Renal pelvis (tissue), 4 donors: ENCODE measurements around the gene ZFYVE28. TPM values are rescaled to one million over a fixed set of nuclear protein-coding genes. Genes with fewer than 3 reads are reported as not detected.
"Not testable (repeated sequence)": the region's sequence is repeated elsewhere in the genome, so short reads cannot be mapped to it uniquely, and the experiment has no call there.

Experiments used
- DNase-seq: peaks from one replicate; pipeline ENCODE4 v3.0.0-alpha.2; 2013
- polyA plus RNA-seq, 3 donors: library from polyadenylated mRNA; unstranded; fragments of 120-200 nt; gene quantifications; one replicate each; pipeline ENCODE4 v1.2.1, GENCODE V29; 2013; ENCODE audit not compliant: insufficient read length in 3 of 3

ZFYVE28 gene
- polyA plus RNA-seq, 3 donors, result 1.7 to 3.7 (median 3.2) TPM

DNA sequence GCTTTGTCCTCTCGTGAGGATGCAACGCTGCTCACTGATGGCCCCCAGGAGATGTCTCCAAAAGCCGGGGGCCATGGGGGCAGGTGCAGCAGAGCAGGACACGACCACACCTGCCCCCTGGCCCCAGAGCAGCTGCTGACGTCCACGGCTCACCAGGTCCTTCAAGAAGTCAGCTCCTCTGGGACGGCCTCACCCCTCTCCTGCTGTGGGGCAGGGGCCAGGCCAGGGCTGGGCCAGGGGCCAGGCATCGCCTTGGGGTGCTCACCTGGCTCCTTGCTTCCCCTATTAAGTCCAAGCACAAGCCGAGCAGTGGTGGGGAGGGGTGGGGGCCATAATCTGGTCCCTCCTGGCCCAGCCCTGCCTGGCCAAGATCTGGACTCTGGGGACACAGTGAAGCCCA, 128.0 kb downstream of the ZFYVE28 start:
- DNase-seq, result no peak

DNA sequence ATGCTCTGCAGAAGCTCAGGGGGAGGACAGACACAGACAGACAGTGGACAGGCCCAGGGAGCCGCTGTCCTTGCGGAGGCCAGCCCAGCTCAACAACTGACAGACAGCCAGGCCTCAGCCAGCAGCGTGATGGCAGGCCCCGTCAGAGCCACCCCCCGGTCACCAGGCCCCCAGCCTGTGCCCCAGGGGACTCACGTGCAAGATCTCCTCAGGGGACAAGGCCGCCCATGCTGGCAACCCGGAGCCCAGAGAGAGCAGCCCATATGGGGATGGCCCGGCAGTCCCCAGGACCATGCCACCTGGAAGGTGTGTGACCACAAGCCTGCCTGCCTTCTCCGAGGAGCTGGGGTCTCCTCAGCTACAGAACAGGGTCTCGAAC, 128.5 kb downstream of the ZFYVE28 start:
- no peak for DNase-seq

DNA sequence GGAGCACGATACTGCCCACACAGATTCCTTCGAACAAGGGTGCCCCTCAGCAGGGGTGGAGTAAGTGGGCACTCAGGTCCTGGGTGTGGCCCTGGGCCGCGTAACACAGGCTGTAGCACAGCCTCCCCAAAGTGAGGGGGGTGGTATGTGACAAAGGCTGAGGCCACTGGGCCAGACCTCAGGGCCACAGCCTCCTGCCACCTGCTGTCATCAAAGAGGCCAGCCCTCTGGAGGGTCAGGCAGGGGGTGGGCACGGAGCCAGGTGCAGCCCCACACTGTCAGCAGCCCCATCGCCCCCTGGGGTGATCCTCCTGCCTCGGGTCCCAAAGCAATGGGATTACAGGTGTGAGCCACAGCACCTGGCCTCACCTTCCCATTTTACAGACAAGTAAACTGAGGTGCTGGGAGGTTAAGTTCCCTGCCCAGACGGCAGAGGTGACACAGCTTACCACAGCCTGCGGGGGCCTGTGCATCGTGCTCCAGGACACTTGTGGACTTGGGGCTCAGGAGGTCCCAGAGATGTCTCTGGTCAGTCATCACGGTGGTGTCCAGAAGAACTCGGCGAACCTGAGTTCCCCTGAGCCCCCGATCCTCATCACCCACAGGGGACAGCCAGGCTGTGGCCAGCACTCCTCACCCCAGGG, 129.0 kb downstream of the ZFYVE28 start:
- DNase-seq, result no peak

DNA sequence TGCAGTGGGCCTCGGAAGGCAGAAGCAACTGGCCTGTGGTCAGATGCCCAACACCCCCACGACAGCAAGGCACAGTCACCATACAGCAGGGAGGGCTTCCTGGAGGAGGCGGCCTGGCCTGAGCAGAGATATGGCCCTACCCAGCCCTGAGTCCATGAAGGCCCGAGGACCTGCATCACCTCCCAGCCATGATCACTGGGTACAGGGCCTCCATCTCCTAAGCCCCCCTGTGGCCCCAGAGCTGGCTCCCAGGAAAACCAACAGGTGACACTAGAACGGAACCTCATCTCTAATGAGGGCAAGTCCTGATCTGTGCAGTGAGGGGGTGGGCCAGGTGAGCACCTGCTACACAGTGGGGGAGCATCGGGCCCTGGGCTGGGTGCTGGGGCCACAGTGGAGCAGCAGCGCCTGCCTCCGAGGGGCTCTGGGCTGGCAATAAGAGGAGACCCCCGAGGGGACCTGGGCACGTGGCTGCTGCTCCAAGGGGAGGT, 130.3 kb downstream of the ZFYVE28 start:
- no peak for DNase-seq

DNA sequence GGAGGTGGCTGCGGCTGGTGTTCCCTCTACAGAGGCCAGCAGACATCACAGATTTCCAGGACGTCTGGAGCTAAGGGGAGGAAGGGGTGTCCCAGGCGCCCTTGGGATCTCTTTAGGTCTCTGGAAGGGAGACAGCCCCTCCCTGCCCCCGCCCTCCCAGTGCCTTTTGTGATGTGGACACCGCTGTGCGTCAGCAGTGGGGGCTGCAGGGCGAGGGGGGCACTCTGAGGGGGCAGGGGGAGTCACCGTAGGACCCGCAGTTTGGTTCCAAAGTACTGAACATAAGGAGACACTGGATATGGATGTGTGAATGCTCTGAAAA, 130.9 kb downstream of the ZFYVE28 start:
- no peak for DNase-seq

DNA sequence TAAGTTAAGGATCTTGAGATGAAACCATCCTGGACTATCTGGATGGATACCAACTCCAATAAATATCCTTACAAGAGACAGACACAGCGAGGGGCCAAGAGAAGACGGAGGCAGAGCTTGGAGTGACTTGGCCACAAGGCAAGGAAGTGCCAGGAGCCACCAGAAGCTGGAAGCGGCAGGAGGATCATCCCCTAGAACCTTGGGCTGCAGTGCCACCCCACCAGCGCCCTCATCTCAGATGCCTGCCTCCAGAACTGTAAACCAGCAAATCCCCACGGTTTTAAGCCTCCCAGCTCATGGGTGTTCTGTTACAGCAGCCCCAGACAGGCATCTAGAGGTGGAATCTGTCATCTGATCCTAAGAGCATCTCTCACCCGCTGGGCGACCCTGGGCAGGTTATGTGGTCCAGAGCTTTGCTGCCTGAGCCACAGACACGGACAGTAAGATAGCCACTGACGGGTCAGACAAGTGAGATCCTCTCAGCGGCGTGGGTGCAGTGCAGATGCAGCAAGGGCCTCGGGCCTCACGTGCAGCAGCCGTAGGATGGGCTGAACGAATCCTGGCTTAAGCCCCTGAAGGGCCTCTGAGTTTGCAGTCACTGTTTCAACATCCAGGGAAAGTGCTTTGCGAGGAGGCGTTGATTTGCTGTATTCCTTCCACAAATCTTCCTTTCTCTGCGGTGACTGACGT, 131.4 kb downstream of the ZFYVE28 start:
- DNase-seq, result no peak

DNA sequence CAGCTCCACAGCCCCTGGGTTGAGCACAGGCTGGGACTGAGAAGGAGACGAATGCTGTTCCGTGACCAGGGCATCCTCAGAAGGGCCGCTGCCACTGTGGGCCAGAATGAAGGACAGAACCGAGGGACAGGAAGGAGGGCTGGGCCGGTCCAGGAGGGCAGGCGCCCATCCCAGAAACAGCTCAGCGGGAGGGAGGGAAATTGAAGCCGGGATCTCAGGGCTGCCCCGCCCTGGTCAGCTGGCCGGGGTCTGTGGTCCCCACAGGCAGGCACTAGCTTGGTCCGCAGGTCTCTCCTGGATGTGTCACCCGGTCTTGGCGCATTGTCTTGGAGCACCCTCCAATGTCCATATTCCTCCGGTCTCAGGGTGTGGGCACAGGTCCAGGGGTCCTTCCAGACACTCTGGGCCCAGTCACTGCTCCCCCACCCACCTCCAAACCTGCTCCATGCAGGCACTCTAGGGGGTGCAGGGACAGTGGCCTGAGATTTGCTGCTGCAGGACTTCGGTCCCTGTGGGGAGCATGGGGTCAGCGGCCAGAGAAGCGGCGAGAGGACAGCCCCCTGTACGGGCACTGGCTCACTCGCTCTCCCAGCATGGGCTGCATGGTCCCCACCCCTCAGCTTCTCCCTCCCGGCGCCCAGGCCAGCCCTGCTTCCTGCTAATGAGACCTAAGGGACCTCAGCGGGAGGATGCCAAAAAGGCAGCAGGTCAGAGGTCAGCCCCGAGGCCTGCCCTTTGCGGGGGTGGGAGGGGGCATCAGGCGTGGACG, 132.6 kb downstream of the ZFYVE28 start:
- DNase-seq, result no peak

DNA sequence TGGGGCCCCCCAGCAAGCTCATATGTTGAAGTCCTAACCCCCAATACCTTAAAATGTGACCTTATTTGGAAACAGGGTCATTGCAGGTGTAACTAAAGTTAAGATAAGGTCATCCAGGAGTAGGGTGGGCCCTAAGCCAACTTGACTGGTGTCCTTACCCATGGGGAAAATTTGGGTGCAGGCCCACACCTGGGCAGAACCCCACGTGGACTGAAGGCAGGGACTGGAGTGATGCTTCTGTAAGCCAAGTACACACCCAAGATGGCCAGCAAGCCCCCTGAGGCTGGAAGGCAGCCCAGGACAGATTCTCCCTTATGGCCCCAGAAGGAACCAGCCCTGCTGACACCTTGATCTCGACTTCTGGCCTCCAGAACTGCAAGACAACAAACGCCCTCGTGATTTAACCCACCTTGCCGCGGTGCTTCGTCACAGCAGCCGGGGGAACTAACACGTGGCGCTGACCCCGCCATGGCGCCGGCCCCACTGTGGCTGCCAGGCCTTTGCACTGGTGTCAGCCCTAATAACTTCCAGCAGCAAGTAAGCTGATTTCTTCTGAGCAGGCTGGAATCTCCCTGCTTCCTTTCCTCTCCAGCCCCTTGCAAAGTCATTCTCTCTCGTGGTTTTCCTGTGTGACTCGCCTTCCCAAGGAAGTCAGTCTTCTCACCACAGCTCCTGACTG, 133.4 kb downstream of the ZFYVE28 start:
- no peak for DNase-seq

DNA sequence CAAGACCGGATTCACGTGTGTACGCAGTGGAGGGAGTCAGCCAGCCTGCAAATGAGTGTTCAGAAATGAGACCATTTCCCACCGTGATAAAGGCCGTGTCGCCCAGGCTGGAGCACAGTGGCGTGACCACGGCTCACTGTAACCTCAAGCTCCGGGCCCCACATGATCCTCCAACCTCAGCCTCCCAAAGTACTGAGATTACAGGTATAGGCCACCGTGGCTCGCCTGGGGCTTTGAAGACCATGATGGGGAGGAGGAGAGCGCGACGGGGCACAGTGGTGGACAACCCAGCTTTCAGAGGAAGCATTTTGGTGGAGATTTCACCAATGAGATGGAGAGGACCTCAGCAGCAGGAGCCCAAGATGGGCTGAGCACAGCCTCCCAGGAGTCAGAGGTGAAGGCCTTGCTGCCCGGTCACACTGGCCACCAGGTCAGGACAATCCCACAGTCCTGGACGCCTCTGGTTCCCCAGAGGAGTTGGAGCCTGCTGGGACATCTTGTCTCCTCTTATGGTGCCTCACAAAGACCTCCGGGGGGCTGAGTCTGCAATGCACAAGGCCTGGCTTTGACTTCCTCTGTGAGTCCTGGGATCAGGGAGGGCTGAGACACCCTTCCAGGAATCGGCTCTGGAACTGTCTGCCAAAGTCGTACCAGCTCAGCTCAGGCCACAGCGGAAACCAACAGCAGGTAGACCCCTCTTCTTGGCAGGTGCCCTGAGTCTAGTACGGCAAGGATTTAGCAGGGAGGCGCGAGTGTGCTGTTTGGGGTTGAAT, 134.1 kb downstream of the ZFYVE28 start:
- no peak for DNase-seq

DNA sequence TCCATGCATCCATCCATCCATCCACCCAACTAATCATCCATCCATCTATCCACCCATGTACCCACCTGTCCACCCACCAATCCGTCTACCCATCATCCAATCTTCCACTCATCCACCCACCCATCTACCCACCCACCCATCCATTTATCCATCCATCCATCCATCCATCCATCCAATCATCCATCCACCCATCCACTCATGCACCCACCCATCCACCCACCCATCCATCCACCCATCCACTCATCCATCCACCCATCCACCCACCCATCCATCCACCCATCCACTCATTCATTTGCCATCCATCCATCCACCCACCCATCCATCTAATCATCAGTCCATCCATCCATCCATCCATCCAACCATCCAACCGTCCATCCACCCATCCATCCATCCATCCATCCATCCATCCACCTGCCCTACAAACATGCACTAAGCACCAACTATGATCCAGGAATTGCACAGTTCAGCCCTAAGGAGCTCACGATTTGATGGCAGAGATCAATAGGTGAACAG, 135.2 kb downstream of the ZFYVE28 start:
- no peak for DNase-seq

DNA sequence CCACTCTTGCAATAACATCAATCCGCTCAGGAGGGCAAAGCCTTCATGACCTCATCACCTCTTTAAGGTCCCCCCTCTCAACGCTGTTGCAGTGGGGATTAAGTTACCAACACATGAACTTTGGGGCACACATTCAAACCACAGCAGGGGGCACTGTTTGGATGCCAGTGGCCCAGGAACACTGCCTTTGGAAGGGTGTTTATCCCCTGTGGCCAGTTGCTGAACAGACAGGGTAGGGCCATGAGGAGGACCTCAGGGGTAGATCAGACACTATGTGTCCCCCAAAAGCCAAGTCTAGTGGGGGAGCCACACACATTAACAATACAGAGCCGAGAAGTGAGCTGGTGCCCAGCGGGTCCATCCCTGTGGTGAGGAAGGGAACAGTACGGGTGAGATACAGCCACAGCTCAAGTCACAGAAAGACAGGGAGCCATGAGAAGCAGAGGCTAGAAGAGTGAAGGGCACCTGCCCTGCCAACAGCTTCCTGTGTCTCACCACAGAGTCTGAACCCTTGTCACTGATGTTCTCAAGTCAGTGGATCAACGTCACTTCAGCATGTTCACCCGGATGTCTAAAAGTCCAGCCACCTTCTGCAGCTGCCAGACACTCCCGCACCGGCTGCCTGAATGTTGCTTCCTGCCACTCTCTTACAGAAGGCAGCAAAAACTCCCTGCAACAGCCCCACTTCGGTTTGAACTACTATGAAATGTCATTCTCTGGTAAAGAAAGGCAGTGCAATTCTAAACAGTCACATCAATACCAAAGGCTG, 136.7 kb downstream of the ZFYVE28 start:
- DNase-seq, result no peak

DNA sequence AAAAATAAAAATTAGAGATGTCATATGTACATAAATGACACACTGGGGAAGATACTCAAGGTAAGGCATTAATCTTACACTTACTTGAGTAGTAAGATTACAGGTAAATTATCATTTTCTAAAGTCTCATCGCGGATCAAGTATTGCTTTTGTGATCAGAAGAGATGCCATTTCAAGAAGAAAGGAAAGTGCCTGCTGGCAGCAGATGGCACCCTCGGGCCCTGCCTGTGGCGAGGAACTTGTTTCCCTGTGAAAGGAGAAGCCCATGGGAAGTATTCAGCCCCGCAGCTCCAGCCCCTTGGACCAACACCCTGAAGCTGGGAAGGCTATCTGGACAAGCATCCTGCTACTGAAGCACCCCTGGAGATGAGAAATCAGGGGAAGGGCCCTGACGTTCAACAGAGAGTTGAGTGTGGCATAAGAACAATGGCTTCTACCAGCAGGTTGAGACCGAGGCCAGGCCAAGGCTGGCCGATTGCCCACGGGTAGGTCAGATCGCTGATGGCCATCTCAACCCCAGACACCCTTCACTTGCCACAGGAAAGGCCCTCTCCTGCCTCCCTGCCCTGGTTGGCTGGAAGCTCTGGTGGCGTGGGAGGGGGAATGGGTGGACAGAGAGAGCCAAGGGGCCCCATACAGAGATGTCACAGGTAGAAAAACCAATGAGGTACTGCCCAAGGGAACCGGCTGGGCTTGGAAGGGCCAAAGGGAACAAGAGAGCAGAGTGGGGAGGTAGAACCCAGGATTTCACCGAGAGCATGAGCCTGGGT, 137.7 kb downstream of the ZFYVE28 start:
- DNase-seq, result no peak

DNA sequence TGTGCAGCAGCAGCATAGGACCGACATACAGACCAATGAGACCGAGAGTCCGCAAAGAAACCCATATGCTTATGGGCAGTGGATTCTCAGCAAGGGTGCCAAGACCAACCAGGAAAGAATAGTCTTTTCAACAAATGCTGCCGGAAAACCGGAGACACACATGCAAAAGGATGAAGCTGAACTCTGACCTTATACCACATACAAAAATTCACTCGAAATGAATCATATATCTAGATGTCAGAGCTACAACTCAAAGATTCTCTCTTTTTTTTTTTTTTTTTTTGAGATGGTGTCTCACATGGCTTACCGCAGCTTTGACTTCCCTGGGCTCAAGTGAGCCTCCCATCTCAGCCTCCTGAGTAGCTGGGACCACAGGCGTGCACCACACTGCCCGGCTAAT, 140.5 kb downstream of the ZFYVE28 start:
- no peak for DNase-seq

DNA sequence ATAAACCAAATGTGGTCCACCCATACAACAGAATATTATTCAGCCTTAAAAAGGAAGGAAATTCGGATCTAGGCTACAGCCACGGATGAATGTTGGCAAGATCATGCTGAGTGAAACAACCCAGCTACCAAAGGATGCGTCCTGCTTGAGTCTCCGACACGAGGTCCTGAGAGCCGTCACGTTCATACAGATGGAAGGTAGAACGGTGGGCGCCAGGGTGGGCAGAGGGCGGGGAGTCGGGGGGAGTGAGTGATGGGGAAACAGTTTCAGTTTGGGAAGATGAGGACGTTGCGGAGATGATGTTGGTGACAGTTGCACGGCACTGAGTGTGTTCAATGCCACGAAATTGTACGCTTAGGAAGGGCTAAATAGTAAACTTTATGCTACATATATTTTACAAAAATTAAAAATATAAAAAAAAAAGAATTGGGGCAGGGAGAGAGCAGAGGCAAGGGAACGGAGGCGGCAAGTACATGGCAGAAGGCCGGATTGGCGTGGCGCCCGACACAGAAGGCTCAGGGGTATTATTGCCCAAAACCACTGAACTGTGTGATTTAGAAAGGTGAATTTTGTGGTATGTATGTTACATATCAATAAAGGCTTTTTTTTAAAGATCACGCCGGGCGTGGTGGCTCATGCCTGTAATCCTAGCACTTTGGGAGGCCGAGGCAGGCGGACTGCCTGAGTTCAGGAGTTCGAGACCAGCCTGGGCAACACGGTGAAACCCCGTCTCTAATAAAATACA, 141.7 kb downstream of the ZFYVE28 start:
- no peak for DNase-seq

DNA sequence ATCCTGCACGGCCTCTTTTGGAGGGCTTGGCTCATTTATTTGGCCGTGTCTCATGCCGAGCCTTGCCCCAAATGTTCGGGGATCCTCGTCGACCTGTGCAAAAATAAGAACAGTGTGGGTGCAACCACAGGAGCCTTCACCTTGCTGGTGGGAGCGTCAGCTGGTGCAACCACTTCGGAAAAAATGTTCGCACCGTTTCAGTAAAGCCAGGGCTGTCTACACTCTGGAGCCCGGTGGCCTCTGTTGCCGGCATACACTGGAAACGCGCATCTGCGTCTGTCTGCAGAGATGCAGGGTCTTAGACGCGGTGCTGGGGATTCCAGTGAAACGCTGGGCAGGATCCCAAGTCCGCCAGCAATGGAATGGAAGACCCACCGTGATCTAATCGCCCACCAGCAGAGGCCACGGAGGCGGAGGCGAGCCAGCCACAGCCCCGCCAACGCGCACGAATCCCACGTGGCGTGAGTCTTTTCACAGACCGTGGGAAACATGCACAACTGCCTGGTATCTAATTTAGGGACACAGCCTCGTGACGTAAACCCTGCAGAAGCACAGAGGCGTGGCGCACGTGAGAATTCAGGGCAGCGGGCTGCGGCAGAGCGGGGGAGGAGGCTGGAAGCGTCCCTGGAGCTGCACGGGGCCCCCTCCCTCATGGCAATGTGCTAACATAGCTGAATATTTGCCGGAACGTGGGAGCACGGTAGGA, 142.7 kb downstream of the ZFYVE28 start:
- no peak for DNase-seq

DNA sequence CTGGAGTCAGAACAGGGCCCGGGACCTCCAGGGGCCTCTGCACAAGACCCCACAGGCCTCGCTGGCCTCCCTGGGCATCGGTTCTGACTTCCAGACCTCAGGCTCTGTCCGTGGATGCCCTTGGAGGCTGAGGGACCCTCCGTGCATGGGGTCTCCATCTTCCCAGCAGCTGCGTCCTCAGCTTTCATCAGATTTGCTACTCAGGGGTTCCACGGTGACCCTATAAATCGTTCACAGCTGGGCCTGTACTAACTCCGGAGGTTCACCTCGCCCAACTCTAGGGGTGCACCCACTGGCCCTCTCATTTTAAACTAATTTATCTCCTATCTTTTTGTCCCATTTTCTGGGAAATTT, 143.4 kb downstream of the ZFYVE28 start:
- DNase-seq, result not testable (repeated sequence)

DNA sequence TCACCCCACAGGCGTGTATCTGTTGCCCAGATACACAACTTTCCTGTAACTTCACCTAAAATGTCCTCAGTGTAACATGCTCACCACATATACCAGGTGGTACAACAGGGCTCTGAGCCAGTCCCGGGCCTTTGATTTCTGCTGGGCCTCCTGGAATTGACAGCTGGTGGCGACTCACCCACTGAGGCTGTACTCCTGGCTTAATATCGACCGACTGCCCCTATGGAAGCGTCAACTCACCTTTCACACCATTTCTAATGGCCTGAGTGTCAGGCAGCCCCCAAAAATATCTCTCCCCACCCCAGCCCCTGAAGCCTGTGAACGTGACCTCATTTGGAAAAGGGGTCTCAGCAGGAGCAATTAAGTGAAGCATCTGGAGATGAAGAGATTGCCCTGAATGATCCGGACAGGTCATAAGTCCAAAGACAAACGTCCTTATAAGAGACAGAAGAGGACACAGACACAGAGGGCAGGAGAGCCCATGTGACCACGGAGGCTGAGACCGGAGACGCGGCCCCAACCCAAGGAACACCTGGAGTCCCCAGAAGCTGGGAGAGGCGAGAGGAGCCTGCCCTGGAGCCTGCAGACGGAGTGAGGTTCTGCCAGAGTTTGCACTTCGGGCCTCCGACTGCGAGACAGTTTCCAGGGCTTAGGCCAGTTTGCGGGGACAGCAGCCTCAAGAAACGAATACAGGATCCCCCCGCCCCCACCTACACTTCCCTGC, 144.0 kb downstream of the ZFYVE28 start:
- DNase-seq, result no peak
